ENCODE measurements around the gene CEP152.
A peak's percentile ranks its signal among the peaks of the same experiment; 100 is the strongest.

The CEP152 gene

DNA sequence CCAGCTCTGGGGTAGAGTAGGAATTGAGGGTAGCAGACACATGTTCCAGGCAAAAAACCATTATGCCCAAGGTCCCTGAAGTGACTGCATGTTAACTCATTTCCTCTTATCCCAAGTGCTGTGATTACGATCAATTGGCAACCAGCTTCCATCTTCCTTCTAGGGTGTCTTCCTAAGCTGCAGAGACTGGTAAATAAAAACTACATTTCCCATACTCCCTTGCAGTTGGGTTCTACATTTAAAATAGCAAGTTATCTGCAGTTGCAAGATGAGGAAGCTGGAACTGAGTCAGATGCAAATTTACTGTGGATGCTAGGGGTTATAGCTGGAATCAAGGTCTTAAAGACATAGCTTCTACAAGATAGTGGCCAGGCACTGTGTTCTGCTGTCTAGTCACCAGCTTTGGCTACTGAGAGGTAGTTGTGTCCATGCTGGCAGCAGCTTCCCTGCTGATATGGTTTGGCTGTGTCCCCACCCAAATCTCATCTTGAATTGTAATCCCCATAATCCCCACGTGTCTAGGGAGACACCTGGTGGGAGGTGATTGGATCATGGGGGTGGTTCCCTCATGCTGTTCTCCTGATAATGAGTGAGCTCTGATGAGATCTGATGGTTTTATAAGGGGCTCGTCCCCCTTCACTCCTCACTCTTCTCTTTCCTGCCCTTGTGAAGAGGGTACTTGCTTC, 114.1 kb downstream of the CEP152 start:
- DNase-seq: peak; percentile 64

DNA sequence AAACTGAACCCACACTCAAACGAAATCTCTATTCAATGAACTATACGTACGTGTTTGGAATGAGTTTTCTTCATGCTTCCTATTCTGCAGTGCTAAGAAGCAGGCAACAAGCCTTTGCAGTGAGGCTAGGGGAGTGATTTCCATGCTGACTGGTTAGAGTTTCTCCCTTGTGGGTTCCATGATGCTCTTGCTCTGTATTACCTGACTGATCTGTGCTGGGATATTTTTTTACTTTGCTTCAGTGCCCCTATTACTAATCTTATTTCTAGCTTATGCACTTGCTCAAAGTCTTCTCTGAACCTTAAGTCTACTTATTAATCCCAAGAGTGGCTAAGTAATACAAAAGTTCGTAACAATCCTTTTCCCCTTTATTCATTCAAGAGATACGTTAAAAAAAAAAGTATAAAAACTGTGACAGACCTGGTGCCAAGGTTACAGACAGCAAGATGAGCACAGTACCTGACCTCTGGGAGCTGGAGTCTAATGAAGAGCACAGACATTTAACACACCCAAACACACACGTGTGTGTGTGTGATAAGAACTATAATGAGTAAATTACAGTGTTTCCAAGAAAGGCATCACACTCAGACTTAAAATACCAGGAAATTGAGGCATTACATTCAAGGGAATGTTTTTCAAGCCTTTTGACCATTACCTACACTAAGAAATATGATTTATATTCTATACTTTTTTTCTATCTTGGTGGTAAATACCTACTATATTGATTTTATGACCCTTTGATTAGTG, 114.9 kb downstream of the CEP152 start:
- no peak for DNase-seq

DNA sequence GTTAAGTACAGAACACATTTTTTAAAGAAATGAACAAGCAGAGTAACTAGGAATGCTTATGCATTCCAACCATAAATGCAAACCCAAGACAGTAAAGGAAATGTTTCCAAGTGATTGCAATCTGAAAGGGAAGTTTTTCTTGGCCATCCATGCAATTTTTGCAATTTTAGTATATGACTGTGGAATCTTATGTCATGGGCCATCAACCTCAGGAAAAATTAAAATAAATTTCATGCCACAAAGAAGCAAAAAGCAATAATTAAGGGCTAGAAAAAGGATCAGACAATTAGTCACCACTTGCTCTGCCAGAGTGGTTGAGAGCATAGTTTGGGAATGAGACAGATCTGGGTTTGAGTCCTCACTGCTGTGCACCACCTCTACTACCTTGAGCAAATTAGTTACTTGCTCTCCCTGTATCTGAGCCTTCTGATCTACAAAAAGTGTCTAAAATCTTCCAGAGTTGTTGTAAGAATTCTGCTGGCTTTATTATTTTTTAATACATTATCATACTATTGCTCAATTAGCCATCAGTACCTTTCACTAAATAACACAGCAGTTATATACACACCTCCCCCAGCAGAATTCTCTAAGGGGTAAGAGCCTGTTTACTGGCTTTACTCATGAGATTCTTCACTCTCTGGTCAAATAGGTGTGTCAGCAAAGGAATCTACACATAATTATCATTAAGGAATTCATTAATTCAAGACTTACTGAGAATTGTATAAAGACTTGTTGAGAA, 115.6 kb downstream of the CEP152 start:
- DNase-seq: no peak

DNA sequence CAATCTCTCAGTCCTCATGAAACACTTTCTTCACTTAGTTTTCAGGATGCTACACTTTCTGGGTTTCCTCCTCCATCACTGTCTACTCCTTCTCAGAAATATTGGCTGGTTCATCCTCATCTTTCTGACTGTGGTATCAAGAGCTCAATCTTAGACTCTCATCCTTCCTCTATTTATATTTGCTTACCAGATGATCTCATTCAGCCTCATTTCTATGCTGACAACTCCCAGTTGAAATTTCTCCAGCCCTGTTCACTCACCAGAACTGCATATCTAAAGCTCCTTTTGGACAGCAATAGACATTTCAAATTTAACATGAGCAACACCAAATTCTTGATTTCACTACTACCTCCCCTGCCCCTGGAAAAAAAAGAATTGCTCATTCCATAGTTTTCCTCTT, 117.4 kb downstream of the CEP152 start:
- DNase-seq: no peak

GRCh38 chr15:48688493-48688892, 122.4 kb downstream of the CEP152 start:
- no peak for DNase-seq

All from MV-4-11 (cell line).